ENCODE results near the gene CTXN2. TPM values are rescaled to one million over a fixed set of nuclear protein-coding genes. Genes with fewer than 3 reads are reported as not detected.

Gene CTXN2
- total and polyA plus RNA-seq, 8 donors = 0.06 to 0.73 (median 0.12) TPM; not detected in 4

GRCh38 chr15:48205981-48206380 lies 14.5 kb downstream of the CTXN2 start, which contains the start of gene SLC12A1:
TSS of gene SLC12A1 (plus strand) at chr15:48206302. CDS start at chr15:48207720, 1,418 bp downstream.
- no peak for FAIRE-seq
- ATAC-seq = no peak
- Histone ChIP-seq H3K27ac (no peak within 1 kb of the TSS), H3K27me3 (no peaks in the 10 kb centered on the region), H3K4me3 (no peak within 1 kb of the TSS), H3K4me1 (no peaks in the 10 kb centered on the region), H3K36me3 (no peaks in the 10 kb centered on the region), H3K9me3 (no peaks in the 10 kb centered on the region)
- WGBS, 2 donors = 87 to 91% methylated on average over 1 of the region's 1 CpG
- intact Hi-C loops (cut with DNase I) = loop anchor here in 1 of 3 donors (10.0 kb wide), 1 partner anchor 59 kb away; no protein-coding TSS in a partner anchor
- TF ChIP-seq CTCF (IDR thresholded peaks at IDR 0.05) = no peak
- DNase-seq = no peak

DNA sequence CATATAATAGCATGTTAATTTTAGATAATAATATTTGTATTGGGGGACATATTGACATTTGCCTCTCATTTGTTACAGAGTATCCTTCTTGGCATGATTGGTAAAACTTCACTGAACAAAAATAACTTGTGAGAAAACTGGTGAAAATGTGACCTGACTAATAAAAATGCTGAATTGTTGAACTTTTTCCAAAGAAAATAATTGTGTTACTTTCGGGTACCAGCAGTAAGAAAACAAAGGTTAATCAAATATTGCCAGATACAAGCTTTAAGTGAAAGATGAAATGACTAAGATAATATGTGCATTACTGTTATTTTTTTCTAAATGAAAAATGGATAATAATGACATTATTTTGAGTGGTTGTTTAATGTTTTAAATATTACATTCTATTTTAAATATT lies 29.8 kb downstream of the CTXN2 start:
- Histone ChIP-seq H3K27ac (no peak overlapping the region), H3K4me3 (no peak overlapping the region), H3K4me1 (no peaks in the 10 kb centered on the region), H3K9me3 (no peaks in the 10 kb centered on the region), H3K27me3 (no peaks in the 10 kb centered on the region), H3K36me3 (no peaks in the 10 kb centered on the region)
- 14 to 17% methylated on average over 1 of the region's 1 CpG for WGBS, 2 donors
- no peak for TF ChIP-seq CTCF (IDR thresholded peaks at IDR 0.05)
- no peak for ATAC-seq
- intact Hi-C loops (cut with DNase I) = no loop called here
- no peak for DNase-seq
- no peak for FAIRE-seq

GRCh38 chr15:48221885-48222284 lies 30.4 kb downstream of the CTXN2 start:
- no peak for TF ChIP-seq CTCF (IDR thresholded peaks at IDR 0.05)
- 79 to 88% methylated on average over 4 of the region's 4 CpGs for WGBS, 2 donors
- Histone ChIP-seq H3K4me3 (no peak overlapping the region), H3K9me3 (no peaks in the 10 kb centered on the region), H3K27ac (no peak overlapping the region), H3K36me3 (no peaks in the 10 kb centered on the region), H3K4me1 (no peaks in the 10 kb centered on the region), H3K27me3 (no peaks in the 10 kb centered on the region)
- no peak for DNase-seq
- intact Hi-C loops (cut with DNase I) = no loop called here
- no peak for ATAC-seq
- no peak for FAIRE-seq

DNA sequence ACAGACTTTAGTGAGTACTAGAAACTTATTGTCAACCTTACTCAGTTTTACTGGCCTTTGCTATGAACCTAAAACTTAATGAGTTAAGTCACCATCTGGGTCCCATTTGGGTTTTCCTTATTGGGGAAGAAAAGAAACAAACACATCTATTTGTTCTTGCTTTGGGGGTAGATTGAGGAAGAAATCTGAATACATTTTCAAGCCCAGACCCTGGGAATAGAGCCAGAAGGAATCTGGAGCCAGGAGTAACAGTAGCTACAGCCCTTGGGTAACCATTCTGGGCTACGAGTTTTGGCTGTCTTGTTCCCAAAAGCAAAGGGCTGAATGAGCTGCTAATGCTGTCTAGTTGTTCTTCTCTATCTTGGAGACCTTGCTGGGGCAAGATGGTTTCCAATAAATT lies 31.2 kb downstream of the CTXN2 start:
- DNase-seq (no peak), FAIRE-seq (no peak), ATAC-seq (no peak)
- intact Hi-C loops (cut with DNase I) = no loop called here
- no peak overlapping the region for H3K4me3 ChIP-seq
- H3K9me3 ChIP-seq = no peaks in the 10 kb centered on the region
- H3K27me3 ChIP-seq = no peaks in the 10 kb centered on the region
- H3K27ac ChIP-seq = no peak overlapping the region
- H3K36me3 ChIP-seq = no peaks in the 10 kb centered on the region
- 19 to 30% methylated on average over 1 of the region's 1 CpG for WGBS, 2 donors
- no peak for TF ChIP-seq CTCF (IDR thresholded peaks at IDR 0.05)
- no peaks in the 10 kb centered on the region for H3K4me1 ChIP-seq

- FAIRE-seq (no peak), DNase-seq (no peak), ATAC-seq (no peak)
- no peak for TF ChIP-seq CTCF (IDR thresholded peaks at IDR 0.05)
- no peaks in the 10 kb centered on the region for H3K4me1 ChIP-seq
- H3K36me3 ChIP-seq = no peaks in the 10 kb centered on the region
- intact Hi-C loops (cut with DNase I) = no loop called here
- no peaks in the 10 kb centered on the region for H3K27me3 ChIP-seq
- H3K27ac ChIP-seq = no peak overlapping the region
- 44 to 52% methylated on average over 3 of the region's 3 CpGs for WGBS, 2 donors
- H3K9me3 ChIP-seq = no peaks in the 10 kb centered on the region
- no peak overlapping the region for H3K4me3 ChIP-seq
These were observed 34.3 kb downstream of the CTXN2 start for GRCh38 chr15:48225771-48226170.
